NCI-H2107 treated with DMSO at 0.1 percent for 48 hours (cell line): Measurements from ENCODE around the gene UBASH3A.

Experiments used
- DNase-seq: peaks from one replicate; lab custom pipeline; 2025; ENCODE audit not compliant: unreplicated experiment; lab: John Stamatoyannopoulos, UW

UBASH3A gene

DNA sequence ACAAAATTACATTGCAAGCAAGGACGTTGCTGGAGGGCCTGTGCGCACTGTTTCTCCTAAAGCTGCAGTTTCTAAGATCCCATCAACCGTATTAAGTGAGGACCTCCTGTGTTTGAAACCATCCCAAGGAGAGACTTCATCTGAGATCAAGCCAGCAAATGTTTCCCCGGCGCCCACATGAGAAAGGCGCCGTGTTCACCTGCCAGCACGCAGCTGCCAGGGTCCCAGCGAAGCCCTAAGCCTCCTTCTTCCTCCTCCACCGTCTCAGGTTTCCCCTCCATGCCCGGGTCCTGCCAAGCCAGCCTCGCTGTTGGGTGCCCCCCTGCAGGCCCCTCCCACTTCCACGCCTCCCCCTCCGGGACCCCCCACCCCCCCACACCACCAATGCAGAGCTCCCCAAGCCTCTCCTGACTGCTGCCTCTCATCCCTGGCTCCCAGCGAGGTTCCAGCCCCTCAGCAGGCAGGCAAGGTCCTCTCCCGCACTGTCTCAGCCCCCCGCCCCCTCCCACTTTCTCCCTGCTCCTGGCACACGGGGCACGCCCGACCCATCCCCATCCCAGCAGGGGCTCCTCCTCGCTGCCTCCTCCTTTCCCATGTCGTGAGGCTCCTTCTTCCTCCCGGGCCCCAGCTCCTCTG is 28.7 kb upstream of the UBASH3A start:
- peak; percentile 76 for DNase-seq

DNA sequence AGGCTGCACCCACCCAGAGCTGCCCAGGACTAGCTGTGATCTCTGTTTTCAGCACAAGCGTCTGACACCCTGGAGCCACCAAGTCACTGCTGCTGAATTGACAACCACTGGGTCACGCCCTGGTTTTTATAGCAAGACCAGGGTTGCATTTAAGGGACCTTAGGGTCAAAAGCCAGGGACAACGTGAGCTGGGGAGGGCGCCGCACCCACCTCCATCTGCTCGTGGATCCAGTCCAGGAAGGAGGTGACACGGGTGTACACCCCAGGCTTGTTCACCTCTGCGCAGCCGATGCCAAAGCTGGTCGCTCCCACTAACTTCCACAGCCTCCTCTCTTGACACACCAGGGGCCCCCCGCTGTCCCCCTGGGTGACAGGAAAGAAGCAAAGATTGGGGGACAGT is 28.2 kb upstream of the UBASH3A start:
- no peak for DNase-seq

DNA sequence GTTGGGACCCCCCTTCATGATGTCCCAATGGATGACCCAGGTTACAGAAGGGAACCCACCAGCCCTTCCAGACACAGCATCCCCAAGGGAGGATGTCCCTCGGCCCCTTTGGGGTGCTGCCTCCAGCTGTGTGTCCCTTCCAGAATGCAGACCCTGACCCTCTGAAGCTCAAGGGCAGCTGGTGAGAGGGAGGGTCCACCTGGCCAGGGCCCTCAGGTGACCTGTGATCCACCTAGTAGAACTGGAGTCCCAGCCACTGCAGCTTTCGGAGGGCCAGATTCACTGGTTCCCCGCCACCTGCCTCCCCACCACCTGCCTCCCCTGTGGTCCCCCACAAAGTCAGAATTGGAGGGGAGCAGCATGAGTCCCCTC is 27.8 kb upstream of the UBASH3A start:
- DNase-seq = no peak

DNA sequence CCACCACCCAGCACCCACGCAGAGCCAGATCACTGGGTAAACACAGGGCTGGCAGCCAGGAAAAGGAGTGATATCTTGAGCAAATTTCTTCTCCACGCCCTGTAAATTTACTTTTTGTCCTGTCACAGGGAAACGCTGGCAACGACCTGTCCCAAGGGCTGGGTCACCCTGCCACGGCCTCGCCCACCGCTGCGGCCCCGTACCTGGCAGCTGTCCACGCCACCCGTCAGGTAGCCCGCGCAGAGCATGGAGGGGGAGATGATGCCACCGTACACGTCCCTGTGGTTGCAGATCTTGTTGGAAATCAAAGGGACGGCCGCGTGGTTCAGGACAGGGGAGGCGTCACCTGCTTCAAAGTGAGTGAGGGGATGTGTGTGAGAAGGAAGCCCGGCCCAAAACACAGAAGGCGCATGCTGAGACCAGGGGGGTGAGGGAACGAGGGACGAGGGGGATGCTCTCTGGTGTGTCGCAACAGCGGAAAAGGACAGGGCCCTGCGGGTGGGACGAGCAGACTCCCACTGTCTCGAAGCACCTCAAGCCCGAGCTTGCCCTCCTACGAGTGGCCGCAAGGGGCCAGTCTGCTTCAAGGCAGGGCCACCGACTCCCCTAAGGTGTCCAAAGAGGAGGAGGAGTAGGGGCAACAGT is 27.2 kb upstream of the UBASH3A start:
- no peak for DNase-seq

DNA sequence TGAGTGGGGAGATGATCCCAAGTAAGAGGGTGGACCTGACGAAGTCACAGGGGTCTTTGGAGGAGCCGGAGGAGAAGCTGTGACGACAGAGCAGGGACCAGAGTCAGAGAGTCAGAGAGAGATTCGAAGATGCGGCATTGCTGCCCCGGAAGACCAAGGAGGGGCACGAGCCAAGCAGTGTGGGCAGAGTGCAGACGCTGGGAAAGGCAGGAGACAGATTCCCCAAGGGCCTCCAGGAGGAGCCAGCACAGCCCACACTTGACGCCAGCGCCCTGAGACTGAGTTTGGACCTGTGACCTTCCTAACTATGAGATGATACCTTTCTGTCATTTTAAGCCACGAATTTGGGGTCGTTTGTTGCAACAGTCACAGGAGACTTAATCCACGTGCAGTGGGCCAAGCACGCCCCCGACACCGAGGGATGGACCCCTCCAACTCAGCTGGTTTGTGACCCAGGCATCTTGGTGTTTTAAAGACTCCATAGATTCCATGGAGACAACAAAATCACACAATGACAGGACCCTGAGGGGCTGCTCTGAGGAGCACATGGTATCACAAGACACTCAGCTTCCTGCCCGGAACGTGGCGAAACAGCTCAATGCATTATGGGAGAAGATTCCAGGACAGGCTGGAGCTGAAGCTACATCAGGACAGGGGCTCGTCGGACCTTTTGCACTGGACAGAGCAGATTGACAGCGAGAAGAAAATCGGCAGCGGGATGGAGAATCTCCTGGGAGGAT is 26.3 kb upstream of the UBASH3A start:
- DNase-seq = no peak

DNA sequence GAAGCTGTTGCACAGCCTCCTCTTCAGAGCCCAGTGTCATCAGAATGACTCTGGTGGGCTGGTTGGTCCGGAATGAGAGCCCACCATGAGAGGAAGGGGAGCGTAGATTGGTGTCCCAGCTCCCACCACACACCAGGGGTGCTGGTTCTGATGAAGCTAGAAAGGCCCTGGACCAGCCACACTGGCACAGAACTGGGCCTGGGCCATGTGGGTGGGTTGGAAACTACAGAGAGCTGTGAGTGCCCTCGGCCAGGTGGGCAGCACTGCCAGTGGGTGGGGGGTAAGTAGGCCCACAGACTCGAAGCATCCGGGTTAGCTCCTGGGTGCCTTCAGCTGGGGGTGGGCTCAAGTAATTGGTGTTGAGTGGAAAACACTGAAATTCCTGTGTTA is 25.8 kb upstream of the UBASH3A start:
- DNase-seq = no peak

DNA sequence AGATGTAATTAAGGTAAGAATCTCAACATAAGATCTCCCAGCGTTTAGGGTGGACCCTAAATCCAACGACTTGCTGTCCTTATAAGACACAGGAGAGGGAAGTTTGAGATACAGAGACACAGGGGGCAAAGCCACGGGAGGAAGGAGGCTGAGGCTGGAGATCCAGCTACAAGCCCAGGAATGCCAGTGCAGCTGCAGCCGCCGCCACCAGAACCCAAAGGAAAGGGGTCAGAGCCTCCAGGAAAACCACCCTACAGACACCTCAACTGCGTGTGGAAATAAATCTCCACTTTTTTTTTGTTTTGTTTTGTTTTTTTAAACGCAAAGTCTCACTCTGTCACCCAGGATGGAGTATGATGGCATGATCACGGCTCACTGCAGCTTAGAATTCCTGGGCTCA is 25.3 kb upstream of the UBASH3A start:
- DNase-seq = no peak

DNA sequence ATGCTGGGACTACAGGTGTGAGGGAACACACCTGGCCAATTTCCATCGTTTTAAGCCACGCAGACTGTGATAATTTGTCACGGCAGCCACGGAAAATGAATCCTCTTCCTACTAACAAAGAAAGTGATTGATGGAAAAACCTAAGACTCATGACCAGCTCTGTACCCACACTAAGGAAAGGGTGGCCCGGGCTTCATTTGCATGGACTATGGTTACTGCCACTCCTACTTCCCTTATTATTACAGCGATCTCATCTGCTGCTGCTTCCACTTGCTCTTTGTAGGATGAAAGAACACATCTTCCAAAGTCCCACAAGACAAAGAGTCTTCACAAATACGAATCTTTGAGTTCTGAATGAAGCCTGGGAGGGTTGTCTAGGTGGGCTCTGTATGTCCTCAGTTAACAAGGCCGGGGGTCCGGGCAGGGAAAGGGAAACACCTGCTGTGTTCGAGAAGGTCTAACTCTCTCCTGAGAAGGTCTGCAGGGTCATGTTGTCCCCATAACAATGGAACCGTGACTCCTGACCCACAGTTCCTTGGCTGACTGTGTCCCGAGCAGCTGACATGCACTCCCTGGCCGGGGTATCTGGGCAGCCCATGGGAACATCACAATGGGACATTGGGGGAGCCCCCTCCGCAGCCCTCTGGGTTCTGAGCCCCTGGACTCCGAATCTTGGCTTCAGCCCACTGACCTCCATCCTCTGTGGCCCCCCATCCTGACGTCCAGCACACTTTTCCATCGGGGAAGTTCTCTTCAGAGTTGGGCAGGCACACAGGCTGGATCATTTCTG is 24.1 kb upstream of the UBASH3A start:
- DNase-seq = no peak

DNA sequence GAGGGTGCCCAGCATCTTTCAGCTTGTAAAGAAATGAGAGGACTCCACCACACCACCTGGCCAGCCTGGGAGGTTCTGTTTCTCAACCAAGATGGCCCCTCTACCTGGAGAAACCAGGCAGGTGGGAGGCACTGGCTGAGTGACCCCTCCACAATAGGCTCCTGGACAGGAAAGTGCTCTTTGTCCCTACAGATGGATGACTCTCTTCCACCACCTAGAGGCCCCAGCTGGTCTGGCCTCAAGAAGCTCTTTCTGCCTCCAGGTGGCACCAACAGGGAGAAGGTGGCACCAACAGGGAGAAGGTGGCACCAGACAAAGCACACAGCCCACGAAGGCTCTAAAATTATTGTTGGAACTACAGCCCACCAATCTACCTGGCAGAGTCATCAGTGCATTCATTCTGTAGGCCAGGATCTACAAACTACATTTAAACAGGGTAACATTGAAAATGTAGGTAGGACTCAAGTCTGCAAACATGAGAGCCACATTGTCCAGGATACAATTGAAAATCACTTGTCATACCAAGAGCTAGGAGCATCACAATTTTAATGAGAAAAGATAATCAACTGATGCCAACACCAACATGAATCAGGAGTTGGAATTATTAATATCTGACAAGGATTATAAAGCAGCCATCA is 22.2 kb upstream of the UBASH3A start:
- peak; percentile 80 for DNase-seq

DNA sequence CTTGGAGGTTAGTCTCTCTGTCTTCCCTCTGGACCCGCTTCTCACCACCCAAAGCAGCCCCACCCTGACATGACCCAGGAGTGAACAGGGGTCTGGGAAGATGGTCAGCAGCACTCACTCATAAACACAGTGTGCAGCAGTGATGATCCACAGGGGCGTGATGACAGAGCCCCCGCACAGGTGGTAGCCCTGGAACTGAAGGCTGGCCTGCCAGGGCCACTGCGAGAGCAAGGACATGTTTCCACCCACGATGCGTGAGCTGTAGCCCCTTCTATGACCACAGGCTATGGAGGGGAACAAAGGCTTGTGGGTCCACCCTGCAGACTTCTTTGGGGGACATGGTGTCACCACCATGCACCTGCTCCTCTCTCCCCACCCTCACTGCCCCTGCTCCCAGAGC is 20.8 kb upstream of the UBASH3A start:
- DNase-seq = no peak

DNA sequence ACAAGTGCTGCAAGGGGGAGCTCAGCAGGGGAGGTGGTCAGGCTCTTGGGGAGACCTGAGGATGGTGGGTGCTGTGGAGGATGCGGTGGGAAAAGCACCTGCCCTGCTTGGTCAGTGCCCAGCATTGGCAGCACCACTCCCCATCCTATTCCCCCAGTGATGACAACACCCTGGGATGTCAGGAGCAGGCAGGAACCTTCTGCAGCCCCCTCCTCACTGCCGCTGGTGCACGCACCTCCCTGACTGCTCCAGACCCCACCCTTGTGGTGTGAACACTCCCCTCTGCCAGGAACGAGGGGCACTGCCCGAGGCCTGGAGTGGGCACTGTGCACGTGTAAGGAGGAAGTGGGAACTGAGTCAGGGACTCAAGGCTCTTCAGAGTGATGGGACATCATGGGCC is 20.4 kb upstream of the UBASH3A start:
- no peak for DNase-seq

DNA sequence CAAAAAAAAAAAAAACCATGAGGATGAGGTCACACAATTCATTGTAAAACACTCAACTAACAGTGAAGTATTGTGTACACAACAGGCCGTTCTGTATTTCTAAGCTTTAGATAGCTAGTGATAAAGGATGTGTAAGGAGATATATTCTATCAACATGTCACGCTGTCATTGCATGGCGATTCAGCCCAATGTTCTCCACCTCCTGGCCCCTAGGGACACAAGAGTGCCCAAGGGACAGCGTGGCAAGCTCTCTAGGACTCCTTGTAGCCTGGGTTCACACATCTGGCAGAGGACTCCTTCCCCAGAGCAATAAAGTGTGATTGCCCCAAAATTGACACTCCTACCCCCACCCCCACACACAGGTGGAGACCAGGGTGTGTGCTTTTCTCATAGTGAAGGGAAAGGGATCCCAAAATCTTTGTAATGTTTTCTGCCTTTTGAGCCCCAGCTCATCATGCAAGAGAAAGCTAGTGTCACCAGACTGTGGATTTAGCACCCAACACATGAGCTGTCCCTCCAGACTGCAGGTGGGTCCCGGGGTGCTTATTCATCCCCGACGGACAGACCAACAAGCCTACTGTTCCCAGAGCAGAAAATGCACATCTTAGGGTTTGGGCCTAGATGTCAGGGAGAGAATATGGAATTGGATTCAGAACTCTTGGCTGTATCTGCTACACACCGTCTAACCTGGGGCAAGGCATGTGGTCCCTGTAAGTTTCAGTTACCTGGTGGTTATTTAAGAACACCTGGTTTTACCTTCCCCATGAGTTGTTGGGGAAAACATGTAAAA is 19.4 kb upstream of the UBASH3A start:
- DNase-seq = peak; percentile 62

DNA sequence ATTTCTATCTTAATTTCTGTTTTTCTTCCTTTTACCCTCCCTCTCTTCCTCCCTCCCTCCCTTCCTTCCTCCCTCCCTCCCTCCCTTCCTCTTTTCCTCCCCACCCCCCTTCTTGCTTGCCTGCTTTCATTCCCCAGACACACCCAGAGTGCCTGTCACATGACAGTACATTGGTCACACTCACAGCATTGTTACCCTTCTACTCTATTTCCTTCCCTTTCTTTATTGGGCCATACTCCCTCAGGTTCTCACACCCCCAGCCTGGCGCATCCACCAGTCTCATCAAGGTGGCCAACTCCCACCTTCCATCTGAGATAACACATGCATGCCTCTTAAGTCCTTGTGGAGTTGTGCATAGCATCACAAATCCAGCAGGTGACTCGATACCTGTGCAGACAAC is 18.7 kb upstream of the UBASH3A start:
- DNase-seq = no peak

DNA sequence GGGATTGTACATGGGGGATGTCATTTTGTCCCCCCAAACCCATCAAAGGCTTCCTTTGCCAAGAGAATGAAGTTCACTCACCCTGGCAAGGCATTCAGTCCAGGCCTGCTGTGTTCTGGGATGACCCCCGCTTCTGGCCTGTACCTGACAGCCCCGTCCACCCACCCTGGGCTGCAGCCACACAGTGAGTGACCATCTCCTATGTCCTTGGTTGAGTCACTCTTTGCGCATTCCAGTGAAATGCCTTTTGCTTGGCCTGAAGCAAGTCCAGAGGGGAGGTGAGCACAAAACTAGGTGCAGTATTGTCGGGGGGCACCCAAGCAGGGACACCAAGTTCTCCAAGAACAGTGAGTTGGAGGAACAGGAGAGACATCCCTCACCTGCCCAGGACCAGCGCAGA is 18.1 kb upstream of the UBASH3A start:
- no peak for DNase-seq

DNA sequence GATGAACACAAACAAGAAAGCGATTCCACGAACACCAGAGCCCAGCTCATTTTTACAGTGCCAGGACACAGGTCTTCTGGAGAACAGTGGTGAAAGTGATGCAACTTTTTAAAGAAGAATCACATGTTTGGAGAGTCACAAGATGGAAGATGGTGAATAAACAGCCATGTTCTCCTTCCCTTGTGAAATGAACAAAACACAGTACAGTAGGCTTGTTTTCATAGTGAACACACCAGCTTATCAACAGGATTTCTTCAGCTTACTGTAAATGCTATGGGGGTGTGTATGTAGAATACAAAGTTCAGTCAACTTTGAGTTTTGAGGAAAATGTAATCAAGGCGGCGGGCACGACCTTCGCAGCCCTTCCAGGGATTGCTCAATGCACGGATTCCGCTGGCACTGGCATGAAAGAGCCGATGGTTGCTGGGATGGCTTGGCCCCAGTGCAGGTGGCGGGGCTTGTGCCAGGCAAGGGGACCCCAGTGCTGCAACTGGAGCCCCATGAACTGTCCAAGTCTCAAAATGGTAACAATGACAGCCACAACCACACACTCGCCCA is 17.6 kb upstream of the UBASH3A start:
- no peak for DNase-seq

DNA sequence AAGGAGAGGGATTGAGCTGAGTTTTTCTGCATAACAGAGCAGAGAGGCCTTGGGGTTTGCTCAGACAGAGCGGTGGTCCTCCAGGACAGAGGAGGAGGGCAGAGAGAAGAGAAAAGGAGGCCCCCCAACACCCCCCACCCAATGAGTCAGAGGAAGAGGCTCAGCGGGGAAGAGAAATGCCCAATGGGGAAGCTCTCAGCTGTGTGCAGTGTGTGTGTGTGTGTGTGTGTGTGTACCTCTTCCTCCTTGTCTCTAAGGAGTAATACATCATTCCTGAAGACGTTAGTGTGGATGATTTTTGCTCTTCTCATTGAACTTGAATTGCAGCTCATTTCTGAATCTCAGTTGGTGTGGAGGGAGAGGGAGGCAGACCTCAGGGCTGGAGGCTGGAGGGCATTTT is 16.5 kb upstream of the UBASH3A start:
- DNase-seq = no peak

DNA sequence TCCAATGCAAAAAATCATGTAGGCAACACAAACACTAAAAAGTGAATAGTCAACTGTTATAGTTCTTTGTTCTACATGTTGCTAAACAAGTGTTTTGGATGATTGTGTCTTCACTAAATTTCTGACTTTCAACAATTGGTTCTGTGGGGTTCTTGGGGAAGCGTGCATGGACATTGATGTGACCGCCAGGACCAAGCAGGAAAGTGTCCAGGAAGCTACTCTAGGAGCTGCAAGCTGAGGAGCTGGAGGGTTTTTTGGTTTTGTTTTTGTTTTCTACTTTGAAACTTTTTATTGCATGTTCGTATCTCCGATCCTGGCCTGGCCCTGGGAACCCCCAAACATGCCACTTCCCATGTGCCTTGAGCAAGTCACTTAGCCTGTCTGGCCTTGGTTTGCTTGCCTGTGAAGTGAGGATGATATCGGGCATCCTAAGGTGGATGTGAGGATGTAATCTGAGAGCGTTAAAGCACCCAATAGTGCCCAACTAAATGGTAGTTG is 15.8 kb upstream of the UBASH3A start:
- DNase-seq = no peak

DNA sequence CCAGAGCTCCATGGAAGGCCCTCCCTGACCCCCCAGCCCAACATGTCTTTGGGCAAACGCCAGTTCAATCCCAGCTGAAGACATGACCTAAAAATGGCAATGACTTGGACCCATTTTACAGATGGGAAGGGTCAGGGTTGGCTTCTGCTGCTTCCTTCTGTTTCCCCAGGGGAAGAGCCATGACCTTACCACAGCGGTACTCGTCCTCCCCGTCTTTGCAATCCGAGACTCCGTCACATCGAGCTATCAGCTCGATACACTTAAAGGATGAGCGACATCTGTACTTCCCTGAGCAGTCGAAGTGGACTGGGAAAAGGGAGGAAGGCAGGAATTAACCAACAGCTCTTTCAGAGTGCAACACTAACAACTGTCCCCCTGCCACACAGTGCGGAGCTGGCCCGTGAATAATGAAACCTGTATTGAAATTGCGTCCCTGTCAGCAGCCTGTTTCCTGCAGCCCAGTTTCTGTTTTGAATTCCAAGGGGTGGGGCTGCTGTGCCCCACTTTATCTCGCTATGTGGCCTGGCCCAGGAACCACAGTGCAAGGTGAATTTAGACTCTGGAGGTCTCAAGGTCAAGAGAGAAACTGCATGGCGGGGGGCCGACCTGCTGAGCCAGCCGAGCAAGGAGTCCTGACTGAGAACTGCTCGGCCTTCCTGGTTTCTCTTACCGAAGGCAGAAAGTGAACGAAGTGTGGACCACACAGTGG is 14.8 kb upstream of the UBASH3A start:
- DNase-seq = no peak

DNA sequence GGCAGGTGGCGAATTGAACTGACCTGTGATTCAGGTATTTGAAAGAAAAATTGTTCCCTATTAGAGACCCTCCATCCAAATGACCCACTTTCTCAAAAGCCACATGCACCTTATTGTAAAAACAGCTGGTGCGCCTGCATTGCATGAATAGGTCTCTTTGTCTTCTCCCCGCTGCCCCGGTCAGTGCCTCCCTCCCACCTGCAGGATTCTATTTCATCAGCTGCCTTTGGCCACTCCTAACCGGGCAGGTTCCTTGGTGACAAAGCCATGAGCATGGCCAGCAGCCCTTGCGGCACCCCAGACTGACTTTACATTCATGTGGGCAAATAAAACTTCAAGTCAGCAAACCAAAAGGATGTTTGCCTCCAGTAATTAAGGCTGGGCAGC is 14.3 kb upstream of the UBASH3A start:
- no peak for DNase-seq
